GM18951 (cell line): ENCODE measurements around the gene FAM53B.

Experiments used
- POLR2A ChIP-seq: IDR thresholded peaks from 4 replicates; pipeline ENCODE4 v1.6.1; 2011; ENCODE audit warnings: mild to moderate bottlenecking; ENCODE audit not compliant: insufficient read length, insufficient read depth; ENCODE audit errors: extremely low read depth
- in situ Hi-C: fragments of 300-500 bp; cut with MboI; formaldehyde crosslinking; loops from one replicate; pipeline ENCODE4 v1.12.0; 2022; ENCODE audit warnings: low sequenced_read_pairs, mixed read lengths, inconsistent platforms; ENCODE audit not compliant: unreplicated experiment

Gene FAM53B

DNA sequence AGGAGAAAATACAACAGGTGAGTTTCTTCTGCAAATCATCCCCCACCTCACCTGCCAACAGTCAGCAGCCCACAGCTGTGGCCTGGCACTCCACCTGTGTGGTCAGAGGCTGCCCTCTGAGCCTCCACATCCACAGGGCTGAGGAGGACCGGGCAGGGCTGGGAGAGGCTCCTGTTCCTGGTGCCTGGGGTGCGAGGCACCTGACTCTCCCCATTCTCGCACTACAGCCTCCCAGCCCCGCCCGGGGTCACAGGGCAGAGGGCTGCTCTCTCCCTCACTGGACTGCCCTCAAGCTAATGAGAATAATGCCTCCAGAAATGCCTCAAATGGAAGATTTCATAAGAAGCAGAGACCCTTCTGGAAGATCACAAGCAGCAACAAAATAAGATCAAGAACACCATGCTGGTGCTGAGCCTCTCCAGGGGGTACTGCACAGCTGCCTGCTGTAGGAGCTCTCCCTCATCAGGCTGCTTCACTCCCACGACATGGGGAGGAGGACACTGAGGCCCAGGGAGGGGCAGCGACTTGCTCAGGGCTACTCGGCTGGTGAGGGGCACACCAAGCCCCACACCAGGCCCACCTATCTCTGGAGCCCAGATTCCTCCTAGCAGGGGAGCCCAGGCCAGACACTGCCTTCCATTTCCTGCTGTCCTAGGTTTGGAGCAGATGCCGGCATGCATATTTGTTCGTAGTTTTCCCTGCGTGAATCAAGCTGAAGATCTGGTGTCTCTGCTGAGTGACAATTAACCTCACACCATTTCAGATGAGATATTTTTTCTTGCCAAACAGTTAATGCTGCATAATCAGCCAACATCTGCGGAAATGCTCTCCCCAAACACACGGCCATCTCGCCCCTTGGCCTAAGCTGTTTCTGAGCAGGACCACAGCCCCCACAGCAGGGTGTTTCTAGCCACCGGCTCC is 76.5 kb downstream of the FAM53B start:
- in situ Hi-C loops = no loop called here
- no peak for TF ChIP-seq POLR2A

- TF ChIP-seq POLR2A = no peak
- in situ Hi-C loops = no loop called here
Observed at GRCh38 chr10:124666494-124666893, 77.7 kb downstream of the FAM53B start.

GRCh38 chr10:124665980-124666379 is 78.2 kb downstream of the FAM53B start:
- TF ChIP-seq POLR2A = no peak
- in situ Hi-C loops = no loop called here

- in situ Hi-C loops = no loop called here
- TF ChIP-seq POLR2A = no peak
Observed at GRCh38 chr10:124665558-124665957, 78.6 kb downstream of the FAM53B start.

GRCh38 chr10:124665091-124665490 is 79.1 kb downstream of the FAM53B start:
- in situ Hi-C loops = no loop called here
- TF ChIP-seq POLR2A = no peak

- in situ Hi-C loops = no loop called here
- no peak for TF ChIP-seq POLR2A
Observed at GRCh38 chr10:124663766-124664360, 80.3 kb downstream of the FAM53B start.

GRCh38 chr10:124663228-124663627 is 81.0 kb downstream of the FAM53B start:
- in situ Hi-C loops = no loop called here

DNA sequence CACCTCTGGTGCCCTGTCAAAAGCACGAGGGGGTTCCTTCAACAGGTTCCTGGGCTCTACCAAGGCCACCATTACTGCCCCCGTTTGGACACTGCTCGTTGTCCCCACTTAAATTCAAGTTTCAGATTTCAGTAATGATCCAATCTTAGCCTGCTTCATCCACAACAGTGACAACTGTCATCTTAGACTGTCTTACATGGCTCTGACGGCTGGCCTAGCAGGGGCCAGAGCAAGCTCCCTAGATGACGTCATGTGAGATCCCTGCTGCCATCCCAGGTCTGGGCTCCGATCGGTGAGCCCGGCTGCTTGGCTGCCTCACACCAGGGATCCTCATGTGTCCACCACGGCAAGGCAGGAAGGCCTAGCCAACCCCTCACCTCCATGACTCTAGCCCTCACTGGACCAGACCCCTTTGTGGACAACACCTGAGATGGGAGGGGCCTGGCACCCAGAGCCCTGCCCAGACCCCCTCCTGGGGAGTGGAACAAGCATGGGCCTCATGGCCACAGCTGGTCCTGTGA is 82.5 kb downstream of the FAM53B start:
- no peak for TF ChIP-seq POLR2A
- in situ Hi-C loops = no loop called here

More at GRCh38 chr10:124663228-124663627, 81.0 kb downstream of the FAM53B start:
- no peak for TF ChIP-seq POLR2A

DNA sequence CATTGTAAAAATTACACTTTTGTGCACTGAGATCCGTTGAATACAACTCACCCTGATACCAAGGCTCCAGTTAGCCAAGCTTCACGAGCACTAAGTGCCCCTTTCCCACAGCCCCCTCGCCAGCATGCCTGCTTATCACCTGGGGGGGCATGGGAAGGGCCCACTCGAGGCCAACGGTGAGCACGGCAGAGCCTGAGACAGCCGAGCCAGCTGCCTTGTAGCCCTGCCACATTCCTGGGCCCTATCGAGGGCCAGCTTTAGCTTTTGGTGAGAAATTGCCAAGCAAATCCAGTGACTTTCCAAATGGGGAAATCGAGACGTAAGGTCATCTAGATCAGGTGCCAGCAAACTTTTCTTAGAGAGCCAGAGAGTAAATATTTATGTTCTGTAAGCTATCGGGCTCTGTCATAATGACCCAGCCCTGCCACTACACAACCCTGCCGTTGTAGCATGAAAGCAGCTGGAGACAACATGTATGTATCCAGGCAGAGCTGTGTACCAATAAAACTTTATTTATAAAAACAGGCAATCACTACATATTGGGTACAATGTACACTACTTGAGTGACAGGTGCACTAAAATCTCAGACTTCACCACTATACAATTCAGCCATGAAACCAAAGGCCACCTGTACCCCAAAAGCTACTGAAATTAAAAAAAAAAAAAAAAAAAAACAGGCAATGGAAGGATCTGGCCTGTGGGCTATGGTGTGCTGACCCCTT is 83.6 kb downstream of the FAM53B start:
- in situ Hi-C loops = no loop called here
- no peak for TF ChIP-seq POLR2A

DNA sequence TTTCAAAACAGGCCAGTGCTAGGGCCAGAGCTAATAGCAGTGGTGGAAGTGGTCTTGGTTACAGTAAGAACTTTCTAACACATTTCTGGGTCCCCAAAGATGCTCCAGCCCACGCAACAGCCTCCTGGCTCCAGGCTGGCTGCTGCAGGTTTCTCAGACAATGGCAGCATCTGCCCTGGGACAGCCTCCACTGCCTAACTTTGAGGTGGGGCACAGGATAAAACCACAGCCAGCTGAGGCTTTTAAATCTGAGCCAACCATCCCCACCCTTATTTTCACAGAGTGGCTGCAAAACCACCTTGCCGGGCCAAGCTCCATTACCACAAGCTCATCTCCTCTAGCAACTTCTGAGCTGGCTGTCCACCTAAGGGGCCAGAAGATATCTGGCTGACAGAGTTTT is 84.8 kb downstream of the FAM53B start:
- in situ Hi-C loops = no loop called here
- TF ChIP-seq POLR2A = no peak

- in situ Hi-C loops = no loop called here
- TF ChIP-seq POLR2A = no peak
Observed at GRCh38 chr10:124658591-124659242, 85.5 kb downstream of the FAM53B start.

- TF ChIP-seq POLR2A = no peak
- in situ Hi-C loops = no loop called here
Observed at GRCh38 chr10:124657806-124658205, 86.4 kb downstream of the FAM53B start.

GRCh38 chr10:124656541-124656940 is 87.6 kb downstream of the FAM53B start:
- in situ Hi-C loops = no loop called here
- TF ChIP-seq POLR2A = no peak
